ENCODE results near the gene SP110. TPM values are rescaled to one million over a fixed set of nuclear protein-coding genes. Genes with fewer than 3 reads are reported as not detected.

Gene SP110
- total RNA-seq, 4 donors from 2014 or later = 13.7 to 181 (median 24.4) TPM

- Histone ChIP-seq H3K4me1 (no peaks in the 10 kb centered on the region), H3K36me3 (peaks cover 0 to 72% (median 0%) of the 10 kb centered on the region in 3 donors), H3K9me3 (no peaks in the 10 kb centered on the region), H3K27me3 (no peaks in the 10 kb centered on the region), H3K4me3 (no peak overlapping the region), H3K27ac (no peak overlapping the region)
- no peak for DNase-seq
- no peak for TF ChIP-seq POLR2A (IDR thresholded peaks at IDR 0.05)
- no peak for TF ChIP-seq CTCF (IDR thresholded peaks at IDR 0.05)
These were observed 41.0 kb downstream of the SP110 start for GRCh38 chr2:230178546-230179485.

- no peaks in the 10 kb centered on the region for H3K4me1 ChIP-seq
- H3K27ac ChIP-seq = no peak overlapping the region
- DNase-seq = no peak
- TF ChIP-seq POLR2A (IDR thresholded peaks at IDR 0.05) (no peak), CTCF (IDR thresholded peaks at IDR 0.05) (no peak)
- peaks cover 0 to 60% (median 0%) of the 10 kb centered on the region in 3 donors for H3K36me3 ChIP-seq
- H3K9me3 ChIP-seq = no peaks in the 10 kb centered on the region
- no peaks in the 10 kb centered on the region for H3K27me3 ChIP-seq
- no peak overlapping the region for H3K4me3 ChIP-seq
These were observed 42.8 kb downstream of the SP110 start for GRCh38 chr2:230176996-230177395.

GRCh38 chr2:230174466-230174865 lies 45.3 kb downstream of the SP110 start:
- DNase-seq = no peak
- Histone ChIP-seq H3K36me3 (peaks cover 0 to 44% (median 0%) of the 10 kb centered on the region in 3 donors), H3K9me3 (no peaks in the 10 kb centered on the region), H3K27ac (no peak overlapping the region), H3K27me3 (no peaks in the 10 kb centered on the region), H3K4me1 (peaks cover 0 to 3% (median 0%) of the 10 kb centered on the region in 4 donors), H3K4me3 (no peak overlapping the region)
- TF ChIP-seq CTCF (IDR thresholded peaks at IDR 0.05) (no peak), POLR2A (IDR thresholded peaks at IDR 0.05) (no peak)

GRCh38 chr2:230172852-230173251 lies 46.9 kb downstream of the SP110 start:
- Histone ChIP-seq H3K4me1 (peaks cover 0 to 3% (median 0%) of the 10 kb centered on the region in 4 donors), H3K27ac (no peak overlapping the region), H3K4me3 (no peak overlapping the region), H3K9me3 (no peaks in the 10 kb centered on the region), H3K27me3 (no peaks in the 10 kb centered on the region), H3K36me3 (peaks cover 0 to 29% (median 0%) of the 10 kb centered on the region in 3 donors)
- TF ChIP-seq POLR2A (IDR thresholded peaks at IDR 0.05) = no peak
- no peak for TF ChIP-seq CTCF (IDR thresholded peaks at IDR 0.05)
- DNase-seq = no peak

GRCh38 chr2:230172156-230172555 lies 47.6 kb downstream of the SP110 start:
- H3K27ac ChIP-seq = no peak overlapping the region
- peaks cover 0 to 3% (median 0%) of the 10 kb centered on the region in 4 donors for H3K4me1 ChIP-seq
- no peak overlapping the region for H3K4me3 ChIP-seq
- TF ChIP-seq CTCF (IDR thresholded peaks at IDR 0.05) (no peak), POLR2A (IDR thresholded peaks at IDR 0.05) (no peak)
- H3K27me3 ChIP-seq = no peaks in the 10 kb centered on the region
- no peaks in the 10 kb centered on the region for H3K9me3 ChIP-seq
- DNase-seq = no peak
- peaks cover 0 to 27% (median 0%) of the 10 kb centered on the region in 3 donors for H3K36me3 ChIP-seq

Data from Peyer's patch (tissue), 4 donors.